Measurements from ENCODE around the gene ABHD14A. TPM values are rescaled to one million over a fixed set of nuclear protein-coding genes. Genes with fewer than 3 reads are reported as not detected.

The ABHD14A gene
- total and polyA plus RNA-seq, 2 of the 13 experiments (the other 11 are each of a cell fraction or from before 2014, with no cell fraction given) = 29.5 to 46.9 TPM

- peak; percentile 92 for TF ChIP-seq MAX (IDR thresholded peaks at IDR 0.05)
- TF ChIP-seq TMF1 (CRISPR knock-in tag; IDR thresholded peaks at IDR 0.05; ENCODE audit: low read depth) = no peak
- TF ChIP-seq PBX3 (CRISPR knock-in tag; IDR thresholded peaks at IDR 0.05; ENCODE audit: borderline replicate concordance) = 0 out of 2 replicates have a peak, but pooled peaks have one; percentile 22
- TF ChIP-seq ZUFSP (CRISPR knock-in tag; IDR thresholded peaks at IDR 0.05; ENCODE audit: borderline replicate concordance) = no peak
- TF ChIP-seq ZNF878 (CRISPR knock-in tag; IDR thresholded peaks at IDR 0.05) = peak; percentile 61; the same call in 1 of the 2 replicates
- no peak; the same call in 1 of the 2 replicates for TF ChIP-seq ZBTB42 (CRISPR knock-in tag; IDR thresholded peaks at IDR 0.05)
- peak; percentile 50 for TF ChIP-seq SMAD3 (CRISPR knock-in tag; IDR thresholded peaks at IDR 0.05)
- peak; percentile 66 for TF ChIP-seq TFDP2 (CRISPR knock-in tag; IDR thresholded peaks at IDR 0.05)
- TF ChIP-seq ZNF512 (CRISPR knock-in tag; IDR thresholded peaks at IDR 0.05) = no peak
- TF ChIP-seq SRSF1 (optimal IDR thresholded peaks at IDR 0.05; ENCODE audit: low read depth, low read length) = no peak
- TF ChIP-seq NR2C2 (CRISPR knock-in tag; IDR thresholded peaks at IDR 0.05; ENCODE audit: borderline replicate concordance) = peak; percentile 93
- TF ChIP-seq ZNF430 (CRISPR knock-in tag; IDR thresholded peaks at IDR 0.05) = peak; percentile 84; the same call in 1 of the 2 replicates
- no peak for TF ChIP-seq BATF2 (CRISPR knock-in tag; IDR thresholded peaks at IDR 0.05)
- peak; percentile 47; the same call in 1 of the 2 replicates for TF ChIP-seq NCOA2 (CRISPR knock-in tag; IDR thresholded peaks at IDR 0.05)
- TF ChIP-seq, protein P1, sequence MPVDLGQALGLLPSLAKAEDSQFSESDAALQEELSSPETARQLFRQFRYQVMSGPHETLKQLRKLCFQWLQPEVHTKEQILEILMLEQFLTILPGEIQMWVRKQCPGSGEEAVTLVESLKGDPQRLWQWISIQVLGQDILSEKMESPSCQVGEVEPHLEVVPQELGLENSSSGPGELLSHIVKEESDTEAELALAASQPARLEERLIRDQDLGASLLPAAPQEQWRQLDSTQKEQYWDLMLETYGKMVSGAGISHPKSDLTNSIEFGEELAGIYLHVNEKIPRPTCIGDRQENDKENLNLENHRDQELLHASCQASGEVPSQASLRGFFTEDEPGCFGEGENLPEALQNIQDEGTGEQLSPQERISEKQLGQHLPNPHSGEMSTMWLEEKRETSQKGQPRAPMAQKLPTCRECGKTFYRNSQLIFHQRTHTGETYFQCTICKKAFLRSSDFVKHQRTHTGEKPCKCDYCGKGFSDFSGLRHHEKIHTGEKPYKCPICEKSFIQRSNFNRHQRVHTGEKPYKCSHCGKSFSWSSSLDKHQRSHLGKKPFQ (CRISPR knock-in tag; IDR thresholded peaks at IDR 0.05; ENCODE audit: insufficient replicate concordance) = peak; percentile 73
- 0 out of 2 replicates have a peak, but pooled peaks have one; percentile 39 for TF ChIP-seq ZNF484 (CRISPR knock-in tag; IDR thresholded peaks at IDR 0.05; ENCODE audit: borderline replicate concordance, low read depth)
These were observed 32.9 kb upstream of the ABHD14A start, which contains the start of the genes PARP3 and RRP9 (continued) for GRCh38 chr3:51941798-51942602.

All from HepG2 (cell line).